Right atrium auricular region (tissue), 2 donors: ENCODE measurements around the gene AGBL4. TPM values are rescaled to one million over a fixed set of nuclear protein-coding genes. Genes with fewer than 3 reads are reported as not detected.

ENCODE experiments used
- DNase-seq: peaks from one replicate; pipeline ENCODE4 v3.0.0-alpha.2; 2019; ENCODE audit warnings: low spot score
- H3K27ac ChIP-seq, 2 donors: fragments of 200-600 bp; sonication (generic); 1 replicate in 1 of 2; 2 replicates in 1 of 2; pipeline ENCODE4 v1.5.1; 2016 to 2019
- H3K27me3 ChIP-seq, 2 donors: fragments of 200-600 bp; sonication (generic); one replicate each; pipeline versions ENCODE4 v1.5.1 to v1.6.0; 2017 to 2019
- H3K36me3 ChIP-seq: fragments of 200-600 bp; sonication (generic); one replicate; pipeline ENCODE4 v1.5.1; 2016
- H3K4me1 ChIP-seq, 2 donors: fragments of 200-600 bp; sonication (generic); one replicate each; pipeline versions ENCODE4 v1.5.1 to v1.6.0; 2017 to 2019
- H3K4me3 ChIP-seq, 2 donors: fragments of 200-600 bp; sonication (generic); 1 replicate in 1 of 2; 2 replicates in 1 of 2; pipeline ENCODE4 v1.5.1; 2017 to 2019; ENCODE audit warnings: mild to moderate bottlenecking in 1 of 2, moderate library complexity in 1 of 2
- H3K9me3 ChIP-seq, 2 donors: fragments of 200-600 bp; sonication (generic); one replicate each; pipeline ENCODE4 v1.5.1; 2019
- CTCF ChIP-seq, 2 donors: fragments of 200-600 bp; sonication (generic); IDR thresholded peaks; one replicate each; pipeline ENCODE4 v1.5.1; 2019; ENCODE audit warnings: antibody characterized with exemption in 2 of 2
- total RNA-seq, 2 donors: library from RNA; depleted of rRNA; stranded (reverse); fragments of >200 nt; gene quantifications; one replicate each; pipeline ENCODE4 v1.1.0, GENCODE V29; 2016

Gene AGBL4
- total RNA-seq, 2 donors from 2014 or later, result 0.94 to 1.7 TPM

- no peaks in the 10 kb centered on the region for H3K27me3 ChIP-seq
- no peaks in the 10 kb centered on the region for H3K9me3 ChIP-seq
- no peak overlapping the region for H3K4me3 ChIP-seq
- no peak for DNase-seq
- TF ChIP-seq CTCF (IDR thresholded peaks at IDR 0.05), result no peak
- H3K36me3 ChIP-seq, result no peaks in the 10 kb centered on the region
- H3K27ac ChIP-seq, result no peak overlapping the region
- H3K4me1 ChIP-seq, result no peaks in the 10 kb centered on the region
These were observed 836.7 kb downstream of the AGBL4 start for GRCh38 chr1:49187056-49187455.

- H3K27me3 ChIP-seq, result no peaks in the 10 kb centered on the region
- no peaks in the 10 kb centered on the region for H3K36me3 ChIP-seq
- H3K9me3 ChIP-seq, result no peaks in the 10 kb centered on the region
- H3K27ac ChIP-seq, result no peak overlapping the region
- no peak for DNase-seq
- no peaks in the 10 kb centered on the region for H3K4me1 ChIP-seq
- no peak for TF ChIP-seq CTCF (IDR thresholded peaks at IDR 0.05)
- no peak overlapping the region for H3K4me3 ChIP-seq
These were observed 838.2 kb downstream of the AGBL4 start for GRCh38 chr1:49185450-49185980.

- H3K4me1 ChIP-seq, result no peaks in the 10 kb centered on the region
- H3K27ac ChIP-seq, result no peak overlapping the region
- no peaks in the 10 kb centered on the region for H3K36me3 ChIP-seq
- no peak for TF ChIP-seq CTCF (IDR thresholded peaks at IDR 0.05)
- no peaks in the 10 kb centered on the region for H3K9me3 ChIP-seq
- DNase-seq, result no peak
- no peaks in the 10 kb centered on the region for H3K27me3 ChIP-seq
- no peak overlapping the region for H3K4me3 ChIP-seq
These were observed 840.3 kb downstream of the AGBL4 start for GRCh38 chr1:49183489-49183888.

- no peak for DNase-seq
- TF ChIP-seq CTCF (IDR thresholded peaks at IDR 0.05), result no peak
- H3K27ac ChIP-seq, result no peak overlapping the region
- H3K4me1 ChIP-seq, result no peaks in the 10 kb centered on the region
- H3K36me3 ChIP-seq, result no peaks in the 10 kb centered on the region
- no peaks in the 10 kb centered on the region for H3K27me3 ChIP-seq
- H3K9me3 ChIP-seq, result no peaks in the 10 kb centered on the region
- no peak overlapping the region for H3K4me3 ChIP-seq
These were observed 842.7 kb downstream of the AGBL4 start for GRCh38 chr1:49181033-49181432.

GRCh38 chr1:49171941-49172593 lies 851.7 kb downstream of the AGBL4 start:
- no peak overlapping the region for H3K27ac ChIP-seq
- H3K36me3 ChIP-seq, result no peaks in the 10 kb centered on the region
- TF ChIP-seq CTCF (IDR thresholded peaks at IDR 0.05), result no peak
- no peak for DNase-seq
- H3K4me1 ChIP-seq, result no peaks in the 10 kb centered on the region
- H3K9me3 ChIP-seq, result no peaks in the 10 kb centered on the region
- no peak overlapping the region for H3K4me3 ChIP-seq
- no peaks in the 10 kb centered on the region for H3K27me3 ChIP-seq

- Histone ChIP-seq H3K27ac (no peak overlapping the region), H3K9me3 (no peaks in the 10 kb centered on the region), H3K36me3 (no peaks in the 10 kb centered on the region), H3K4me1 (no peaks in the 10 kb centered on the region), H3K4me3 (no peak overlapping the region), H3K27me3 (no peaks in the 10 kb centered on the region)
- DNase-seq, result no peak
- TF ChIP-seq CTCF (IDR thresholded peaks at IDR 0.05), result no peak
These were observed 857.7 kb downstream of the AGBL4 start for GRCh38 chr1:49166031-49166430.
